Globus pallidus (tissue), 1 donor: ENCODE measurements around the gene SSU72.
"Not testable (repeated sequence)": the region's sequence is repeated elsewhere in the genome, so short reads cannot be mapped to it uniquely, and the experiment has no call there.

Source experiments
- DNase-seq: peaks from one replicate; pipeline ENCODE4 v3.0.0-alpha.2; 2015; ENCODE audit warnings: low spot score

The SSU72 gene

GRCh38 chr1:1527092-1527816, 47.4 kb downstream of the SSU72 start:
- no peak for DNase-seq

GRCh38 chr1:1526476-1526875, 48.2 kb downstream of the SSU72 start:
- DNase-seq, result not testable (repeated sequence)

GRCh38 chr1:1524750-1525383, 49.8 kb downstream of the SSU72 start:
- not testable (repeated sequence) for DNase-seq

GRCh38 chr1:1523651-1524050, 51.0 kb downstream of the SSU72 start:
- DNase-seq, result not testable (repeated sequence)

GRCh38 chr1:1523226-1523625, 51.4 kb downstream of the SSU72 start:
- DNase-seq, result not testable (repeated sequence)

GRCh38 chr1:1522536-1522935, 52.1 kb downstream of the SSU72 start:
- not testable (repeated sequence) for DNase-seq

- no peak for DNase-seq
These were observed 53.3 kb downstream of the SSU72 start for GRCh38 chr1:1521331-1521730.

GRCh38 chr1:1519805-1520505, 54.7 kb downstream of the SSU72 start:
- not testable (repeated sequence) for DNase-seq

- not testable (repeated sequence) for DNase-seq
These were observed 56.0 kb downstream of the SSU72 start for GRCh38 chr1:1518621-1519007.

GRCh38 chr1:1517973-1518620, 56.6 kb downstream of the SSU72 start:
- DNase-seq, result no peak

- DNase-seq, result not testable (repeated sequence)
These were observed 57.7 kb downstream of the SSU72 start for GRCh38 chr1:1516923-1517322.

- not testable (repeated sequence) for DNase-seq
These were observed 60.3 kb downstream of the SSU72 start for GRCh38 chr1:1514376-1514775.

- DNase-seq, result not testable (repeated sequence)
These were observed 61.0 kb downstream of the SSU72 start for GRCh38 chr1:1513675-1514074.

GRCh38 chr1:1512425-1512824, 62.2 kb downstream of the SSU72 start:
- not testable (repeated sequence) for DNase-seq

- peak; percentile 97 for DNase-seq
These were observed 63.0 kb downstream of the SSU72 start, which contains the start of gene ATAD3A for GRCh38 chr1:1511533-1512285. Gene ATAD3A, plus strand, starts transcription at chr1:1512162. Its CDS starts 107 bp downstream, at chr1:1512269.

- DNase-seq, result no peak
These were observed 63.6 kb downstream of the SSU72 start for GRCh38 chr1:1510912-1511532.

- DNase-seq, result not testable (repeated sequence)
These were observed 65.2 kb downstream of the SSU72 start for GRCh38 chr1:1509465-1509850.

GRCh38 chr1:1508775-1509464, 65.7 kb downstream of the SSU72 start:
- DNase-seq, result not testable (repeated sequence)

- no peak for DNase-seq
These were observed 67.4 kb downstream of the SSU72 start for GRCh38 chr1:1507305-1507704.

GRCh38 chr1:1505801-1506200, 68.9 kb downstream of the SSU72 start:
- DNase-seq, result not testable (repeated sequence)
